HG03565 (cell line): ENCODE measurements around the gene DISP2.

Source experiments
- ATAC-seq: cut with Tn5 transposase; IDR thresholded peaks from one replicate; pipeline ENCODE4 v1.9.1; 2021; ENCODE audit warnings: mild to moderate bottlenecking, moderate library complexity; ENCODE audit not compliant: unreplicated experiment

The DISP2 gene

DNA sequence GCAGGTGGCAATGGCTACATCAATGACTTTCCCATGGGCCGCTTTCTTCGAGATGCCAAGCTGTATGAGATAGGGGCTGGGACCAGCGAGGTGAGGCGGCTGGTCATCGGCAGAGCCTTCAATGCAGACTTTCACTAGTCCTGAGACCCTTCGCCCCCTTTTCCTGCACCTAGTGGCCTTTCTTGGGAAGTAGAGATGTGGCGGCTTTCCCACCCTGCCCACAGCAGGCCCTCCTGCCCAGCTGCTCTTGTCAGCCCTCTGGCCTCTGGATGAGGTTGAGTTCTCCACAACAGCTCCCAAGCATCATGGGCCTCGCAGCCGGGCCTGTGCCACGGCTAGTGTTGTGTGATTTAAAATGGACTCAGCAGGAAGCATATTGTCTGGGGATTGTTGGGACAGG lies 60.1 kb downstream of the DISP2 start:
- ATAC-seq, result no peak

DNA sequence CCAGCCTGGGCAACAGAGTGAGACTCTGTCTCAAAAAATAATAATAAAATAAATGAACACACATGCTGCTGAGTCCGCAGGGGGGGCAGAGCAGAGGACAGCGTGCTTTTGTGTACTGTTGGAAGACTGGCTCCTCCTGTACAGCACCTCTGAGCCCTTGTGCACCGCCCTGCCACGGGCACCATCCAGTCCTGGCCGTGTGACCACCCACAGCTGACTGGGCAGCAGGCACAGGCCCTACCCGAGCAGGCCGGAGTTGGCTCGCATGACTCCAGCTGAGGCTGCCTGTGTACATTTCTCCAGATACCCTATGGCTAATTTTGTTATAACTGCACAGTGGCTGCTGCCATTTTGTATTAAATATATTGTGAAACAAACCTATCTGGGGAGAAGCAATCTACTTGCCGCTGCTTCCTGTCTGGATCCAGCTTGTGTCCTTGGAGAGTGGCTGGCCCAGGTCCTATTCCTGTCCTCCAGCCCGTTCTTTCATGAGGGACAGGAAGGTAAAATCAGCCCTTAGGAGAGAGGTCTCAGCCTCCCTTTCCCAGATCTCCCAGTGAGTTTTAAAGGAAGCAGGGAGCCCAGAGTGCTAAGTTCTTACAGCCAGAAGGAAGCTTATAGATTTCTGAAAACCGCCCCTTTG lies 62.2 kb downstream of the DISP2 start:
- no peak for ATAC-seq

DNA sequence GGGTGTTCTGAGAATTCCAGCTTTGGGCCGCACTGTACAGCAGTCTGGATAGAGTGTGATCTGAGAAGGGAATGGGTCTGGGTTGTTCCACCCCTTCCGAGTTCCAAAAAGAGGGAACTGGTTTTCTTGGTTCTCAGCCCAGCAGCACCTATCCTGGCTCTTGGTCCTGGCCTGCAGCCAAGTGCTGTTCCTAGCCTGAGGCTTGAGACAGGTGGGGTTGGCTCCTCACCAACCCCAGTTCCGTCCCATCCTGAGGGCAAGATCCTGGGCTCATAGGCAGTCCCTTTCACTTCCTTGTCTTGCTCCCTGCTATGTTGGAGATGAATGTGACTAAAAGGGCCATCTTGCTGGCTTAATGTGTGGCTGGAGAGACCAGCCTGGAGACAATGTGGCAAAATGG lies 62.8 kb downstream of the DISP2 start:
- no peak for ATAC-seq

DNA sequence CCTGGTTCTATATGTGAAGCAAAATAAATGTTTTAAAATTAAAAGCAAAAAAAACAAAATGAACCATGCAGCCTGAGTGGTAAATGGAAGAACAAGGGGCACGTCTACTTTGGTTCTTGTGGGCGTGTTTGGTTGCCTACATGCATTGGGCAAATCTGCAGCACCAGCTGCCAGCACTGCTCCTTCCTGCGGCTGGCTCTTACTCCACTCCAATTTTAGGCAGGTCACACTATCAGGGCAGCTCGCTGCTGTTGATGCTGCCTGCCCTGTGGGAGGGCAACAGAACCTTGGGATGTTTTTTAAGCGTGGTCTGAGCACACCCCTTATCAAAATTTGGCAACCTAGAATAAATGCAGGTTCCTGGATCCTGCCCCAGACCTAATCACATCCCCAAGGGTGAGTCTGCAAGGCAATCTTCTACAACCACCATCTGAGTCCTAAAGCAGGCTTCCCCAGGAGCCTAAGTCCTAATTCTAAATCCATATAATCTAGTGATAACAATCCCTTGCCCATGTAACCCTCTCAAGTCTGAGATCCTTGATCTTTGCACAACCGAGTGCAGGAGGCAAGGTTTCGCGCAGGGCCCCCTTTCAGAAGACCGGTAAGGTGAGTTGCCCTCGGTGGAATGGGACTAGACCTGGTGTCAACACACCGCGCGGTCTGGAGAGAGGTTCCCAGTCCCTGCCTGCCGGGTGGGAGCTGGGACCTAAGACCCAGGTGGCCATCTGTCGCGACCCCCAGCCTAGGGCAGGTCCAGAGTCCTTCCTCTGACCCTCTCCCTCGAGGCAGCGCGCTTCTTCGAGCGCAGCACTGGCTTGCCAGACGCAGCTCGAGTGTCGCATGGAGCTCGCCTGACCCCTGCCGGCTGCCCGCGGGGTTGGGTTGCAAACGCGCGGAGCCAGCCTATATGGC lies 63.5 kb downstream of the DISP2 start:
- ATAC-seq, result peak; percentile 64

DNA sequence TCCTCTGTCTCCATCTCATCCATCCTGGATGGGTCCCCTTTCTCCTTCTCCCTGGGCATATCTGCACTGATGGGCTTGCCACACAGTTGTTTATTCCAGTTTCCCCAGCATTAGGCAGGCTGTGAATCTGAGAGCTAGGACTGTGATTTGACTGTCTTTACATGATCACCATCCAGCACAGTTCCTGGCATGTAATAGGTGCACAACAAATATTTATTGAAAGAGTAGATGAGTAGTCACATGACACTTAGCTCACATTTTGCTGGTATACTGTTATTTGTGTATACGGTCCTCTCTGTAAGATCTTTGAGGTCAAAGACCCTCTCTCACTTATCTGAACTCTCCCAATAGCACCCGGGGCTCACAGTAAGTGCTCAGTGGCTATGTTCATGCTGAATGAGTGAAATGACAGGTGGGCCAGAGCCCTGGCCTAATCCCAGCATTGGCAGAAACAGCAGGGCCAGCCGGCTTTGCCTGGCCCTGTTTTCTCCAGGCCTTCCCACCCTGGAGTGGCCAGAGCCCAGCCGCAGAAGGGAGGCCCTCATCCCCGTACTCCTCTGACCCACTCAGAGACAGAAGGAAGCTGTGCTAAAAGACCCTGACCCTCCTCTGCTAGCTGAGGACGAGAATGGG lies 66.6 kb downstream of the DISP2 start:
- no peak for ATAC-seq

DNA sequence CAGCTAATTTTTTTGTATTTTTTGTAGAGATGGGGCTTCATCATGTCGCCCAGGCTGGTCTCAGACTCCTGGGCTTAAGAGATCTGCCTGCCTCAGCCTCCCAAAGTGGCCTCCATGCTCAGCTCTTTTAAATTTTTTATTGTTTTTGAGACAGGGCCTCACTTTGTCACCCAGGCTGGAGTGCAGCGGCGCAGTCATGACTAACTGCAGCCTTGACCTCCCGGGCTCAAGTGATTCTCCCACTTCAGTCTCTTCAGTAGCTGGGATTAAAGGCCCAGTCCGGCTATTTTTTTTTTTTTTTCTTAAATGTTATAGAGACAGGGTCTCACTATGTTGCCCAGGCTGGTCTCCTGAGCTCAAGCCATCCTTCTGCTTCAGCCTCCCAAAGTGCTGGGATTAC lies 67.7 kb downstream of the DISP2 start:
- ATAC-seq, result no peak

DNA sequence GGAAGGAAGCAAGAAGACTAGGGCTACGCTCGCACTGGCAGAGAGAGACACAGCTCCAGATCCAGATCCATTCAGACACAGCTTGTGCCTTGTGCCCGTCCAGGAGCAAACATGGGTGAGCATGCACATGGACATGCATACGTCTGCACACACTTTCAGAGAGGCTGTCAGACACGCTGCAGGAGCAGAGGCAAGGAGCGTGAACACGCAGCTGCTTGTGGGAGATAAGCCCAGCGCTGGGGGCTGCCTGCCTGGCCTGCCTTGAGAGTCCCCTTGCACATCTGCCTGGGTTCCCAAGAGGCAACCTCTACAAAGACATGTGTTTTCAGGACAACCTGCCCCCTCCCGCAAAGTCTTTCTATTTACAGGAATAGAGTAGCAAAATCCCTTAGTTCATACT lies 69.2 kb downstream of the DISP2 start:
- ATAC-seq, result no peak

DNA sequence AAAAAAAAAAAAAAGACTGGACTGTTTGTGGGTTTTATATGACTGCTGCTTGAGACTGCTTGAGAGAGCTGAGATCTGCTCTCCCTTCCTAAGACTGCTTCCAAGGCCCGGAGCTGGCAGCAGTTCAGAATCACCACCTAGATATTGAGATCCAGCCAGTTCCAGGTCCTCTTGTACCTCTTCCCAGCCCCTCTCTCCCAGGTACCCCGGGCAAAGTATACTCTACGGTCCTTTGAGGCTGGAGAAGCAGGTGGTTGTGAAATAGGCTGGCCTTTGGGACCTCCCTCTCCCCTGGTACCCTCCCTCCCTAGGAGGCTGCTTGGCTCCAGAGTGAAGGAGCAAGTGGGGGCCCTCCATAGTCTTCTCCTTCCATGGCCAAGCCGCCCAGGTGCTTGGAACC lies 70.2 kb downstream of the DISP2 start:
- no peak for ATAC-seq
